HG02610 (cell line): ENCODE results near the gene DCLK1.

ENCODE experiments used
- ATAC-seq: cut with Tn5 transposase; IDR thresholded peaks from one replicate; pipeline ENCODE4 v1.9.1; 2021; ENCODE audit warnings: mild to moderate bottlenecking, moderate library complexity; ENCODE audit not compliant: unreplicated experiment

Gene DCLK1

GRCh38 chr13:35794734-35795389 is 336.3 kb downstream of the DCLK1 start:
- ATAC-seq: no peak

- no peak for ATAC-seq
These were observed 337.4 kb downstream of the DCLK1 start for GRCh38 chr13:35793823-35794222.

GRCh38 chr13:35792911-35793310 is 338.3 kb downstream of the DCLK1 start:
- no peak for ATAC-seq

GRCh38 chr13:35792021-35792420 is 339.2 kb downstream of the DCLK1 start:
- no peak for ATAC-seq

- no peak for ATAC-seq
These were observed 339.9 kb downstream of the DCLK1 start for GRCh38 chr13:35791184-35791851.

GRCh38 chr13:35789335-35790165 is 341.6 kb downstream of the DCLK1 start:
- peak; percentile 78 for ATAC-seq

- ATAC-seq: no peak
These were observed 343.2 kb downstream of the DCLK1 start for GRCh38 chr13:35787937-35788336.

GRCh38 chr13:35785576-35786303 is 345.4 kb downstream of the DCLK1 start:
- no peak for ATAC-seq

GRCh38 chr13:35784286-35784951 is 346.8 kb downstream of the DCLK1 start:
- ATAC-seq: no peak

GRCh38 chr13:35782793-35783192 is 348.4 kb downstream of the DCLK1 start:
- no peak for ATAC-seq

GRCh38 chr13:35781036-35782000 is 349.9 kb downstream of the DCLK1 start:
- no peak for ATAC-seq

- ATAC-seq: no peak
These were observed 350.6 kb downstream of the DCLK1 start for GRCh38 chr13:35780613-35781012.

- ATAC-seq: no peak
These were observed 359.3 kb downstream of the DCLK1 start for GRCh38 chr13:35771898-35772297.

GRCh38 chr13:35770756-35771297 is 360.4 kb downstream of the DCLK1 start:
- no peak for ATAC-seq

- ATAC-seq: no peak
These were observed 361.4 kb downstream of the DCLK1 start for GRCh38 chr13:35769812-35770211.

GRCh38 chr13:35768551-35768950 is 362.6 kb downstream of the DCLK1 start:
- ATAC-seq: no peak

- ATAC-seq: no peak
These were observed 363.1 kb downstream of the DCLK1 start for GRCh38 chr13:35768073-35768472.

GRCh38 chr13:35767256-35767976 is 363.8 kb downstream of the DCLK1 start:
- no peak for ATAC-seq

- no peak for ATAC-seq
These were observed 364.5 kb downstream of the DCLK1 start for GRCh38 chr13:35766663-35767062.
